Testis (tissue), 2 donors: ENCODE results near the gene UTS2B.

ENCODE experiments used
- POLR2A ChIP-seq: fragments of 450-650 bp; IDR thresholded peaks from one replicate; pipeline ENCODE4 v1.6.1; 2017; ENCODE audit warnings: antibody characterized with exemption, mild to moderate bottlenecking, moderate library complexity
- TF ChIP-seq, protein P1 (sequence below), 3 experiments: fragments of 450-650 bp in 2 of 3; fragments of 200-600 bp in 1 of 3; sonication (generic) in 1 of 3; IDR thresholded peaks; one replicate each; pipeline ENCODE4 v1.5.1; 2016 to 2019; ENCODE audit warnings: antibody characterized with exemption in 3 of 3, mild to moderate bottlenecking in 2 of 3, moderate library complexity in 1 of 3

DNA sequence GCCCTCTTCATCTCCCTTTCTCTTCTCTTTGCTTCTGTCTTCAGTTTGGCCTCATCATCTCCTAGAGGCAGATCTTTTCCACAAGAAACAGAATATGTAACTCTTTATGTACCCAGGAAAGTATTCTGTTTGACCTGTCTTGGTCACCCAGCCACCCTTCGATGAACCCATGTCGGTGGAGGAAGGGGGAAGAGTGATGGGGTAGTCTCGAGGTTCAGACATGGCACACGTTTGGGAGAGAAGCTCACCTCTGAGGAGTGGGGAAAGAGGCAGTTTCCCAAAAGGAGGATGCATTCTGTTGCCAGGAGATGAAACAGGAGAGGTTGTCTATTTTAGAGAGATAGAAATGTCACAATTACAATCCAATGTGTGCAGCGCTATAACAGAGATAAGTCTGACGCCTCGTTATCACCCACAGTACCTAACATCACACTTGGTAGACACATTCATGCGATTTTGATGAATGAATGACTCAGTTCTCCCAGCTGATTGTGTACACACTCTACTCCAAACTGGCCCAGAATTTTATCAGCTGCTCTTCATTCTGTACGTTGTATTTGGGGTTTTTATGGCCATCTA lies 1.9 kb downstream of the UTS2B start:
- TF ChIP-seq, protein P1, sequence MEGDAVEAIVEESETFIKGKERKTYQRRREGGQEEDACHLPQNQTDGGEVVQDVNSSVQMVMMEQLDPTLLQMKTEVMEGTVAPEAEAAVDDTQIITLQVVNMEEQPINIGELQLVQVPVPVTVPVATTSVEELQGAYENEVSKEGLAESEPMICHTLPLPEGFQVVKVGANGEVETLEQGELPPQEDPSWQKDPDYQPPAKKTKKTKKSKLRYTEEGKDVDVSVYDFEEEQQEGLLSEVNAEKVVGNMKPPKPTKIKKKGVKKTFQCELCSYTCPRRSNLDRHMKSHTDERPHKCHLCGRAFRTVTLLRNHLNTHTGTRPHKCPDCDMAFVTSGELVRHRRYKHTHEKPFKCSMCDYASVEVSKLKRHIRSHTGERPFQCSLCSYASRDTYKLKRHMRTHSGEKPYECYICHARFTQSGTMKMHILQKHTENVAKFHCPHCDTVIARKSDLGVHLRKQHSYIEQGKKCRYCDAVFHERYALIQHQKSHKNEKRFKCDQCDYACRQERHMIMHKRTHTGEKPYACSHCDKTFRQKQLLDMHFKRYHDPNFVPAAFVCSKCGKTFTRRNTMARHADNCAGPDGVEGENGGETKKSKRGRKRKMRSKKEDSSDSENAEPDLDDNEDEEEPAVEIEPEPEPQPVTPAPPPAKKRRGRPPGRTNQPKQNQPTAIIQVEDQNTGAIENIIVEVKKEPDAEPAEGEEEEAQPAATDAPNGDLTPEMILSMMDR (IDR thresholded peaks at IDR 0.05), result no peak
- TF ChIP-seq POLR2A, result no peak
